Endothelial cell of umbilical vein (primary cell): ENCODE data around the gene PNPLA1. TPM values are rescaled to one million over a fixed set of nuclear protein-coding genes. Genes with fewer than 3 reads are reported as not detected.

Source experiments
- BruUV-seq: library from RNA; stranded (reverse); fragments of 400-500 nt; replicated peaks from 2 replicates; lab custom pipeline; 2021; lab: Mats Ljungman, UMichigan
- CTCF ChIA-PET: fragments of 300-600, 350-600 bp; sonication (Branson Sonifier 250); formaldehyde crosslinking; loops from one replicate; lab custom pipeline; 2021; ENCODE audit warnings: antibody characterized with exemption, inconsistent platforms; lab: Charles Lee
- POLR2A ChIA-PET: fragments of 300-600, 350-600 bp; sonication (Branson Sonifier 250); formaldehyde crosslinking; loops from one replicate; lab custom pipeline; 2021; ENCODE audit warnings: antibody characterized with exemption, inconsistent platforms; lab: Charles Lee
- DNase-seq: peaks from one replicate; pipeline ENCODE4 v3.0.0-alpha.2; 2011; ENCODE audit warnings: low read depth, low spot score
- FAIRE-seq: peaks from 2 replicates; lab custom pipeline; 2011; peaks lifted over from hg19 to GRCh38; lab: Jason Lieb, UNC
- H2AFZ ChIP-seq: 2 replicates; pipeline ENCODE4 v1.6.0; 2012; ENCODE audit warnings: low read depth, low read length, control low read depth, inconsistent platforms
- H3K27ac ChIP-seq: 2 replicates; pipeline ENCODE4 v1.5.1; 2011; ENCODE audit warnings: low read depth, mild to moderate bottlenecking, control low read depth, low read length, moderate library complexity; ENCODE audit not compliant: insufficient read depth
- H3K27me3 ChIP-seq, 2 experiments: 2 replicates each; pipeline versions ENCODE4 v1.6.0 to v1.6.1; 2011; ENCODE audit warnings: low read length in 2 of 2, mixed read lengths in 1 of 2; ENCODE audit not compliant: control insufficient read depth in 2 of 2, insufficient read depth in 2 of 2
- H3K36me3 ChIP-seq, 2 experiments: 2 replicates in 1 of 2; 3 replicates in 1 of 2; pipeline ENCODE4 v1.5.1; 2011; ENCODE audit warnings: low read length in 2 of 2, mild to moderate bottlenecking in 1 of 2, moderate library complexity in 1 of 2; ENCODE audit not compliant: control insufficient read depth in 2 of 2, insufficient read depth in 2 of 2; ENCODE audit errors: extremely low read depth in 1 of 2
- H3K4me1 ChIP-seq: 3 replicates; pipeline ENCODE4 v1.5.1; 2011; ENCODE audit warnings: mild to moderate bottlenecking, low read length; ENCODE audit not compliant: control insufficient read depth, insufficient read depth; ENCODE audit errors: extremely low read depth
- H3K4me2 ChIP-seq: 2 replicates; pipeline ENCODE4 v1.6.1; 2011; ENCODE audit warnings: low read length, control low read depth, mixed read lengths; ENCODE audit not compliant: insufficient read depth
- H3K4me3 ChIP-seq, 3 experiments: fragments of 200-600 bp in 1 of 3; sonication (generic), shearing (Covaris generic) in 1 of 3; replicated peaks in 1 of 3; 2 replicates each; pipeline ENCODE4 v1.5.1; 2011 to 2016; ENCODE audit warnings: control low read depth in 3 of 3, low read length in 3 of 3, mild to moderate bottlenecking in 2 of 3, inconsistent platforms in 1 of 3, low read depth in 1 of 3, moderate library complexity in 1 of 3; ENCODE audit not compliant: insufficient read depth in 1 of 3
- H3K79me2 ChIP-seq: 2 replicates; pipeline ENCODE4 v1.6.0; 2012; ENCODE audit warnings: low read length, inconsistent platforms; ENCODE audit not compliant: control insufficient read depth, insufficient read depth
- H3K9ac ChIP-seq: replicated peaks from 2 replicates; pipeline ENCODE3; 2011; ENCODE audit warnings: low read length, control low read depth; ENCODE audit not compliant: insufficient read depth; ENCODE audit errors: extremely low read depth
- H3K9me1 ChIP-seq: replicated peaks from 3 replicates; pipeline ENCODE4 v1.6.0; 2011; ENCODE audit warnings: mild to moderate bottlenecking, low read length; ENCODE audit not compliant: control insufficient read depth, insufficient read depth; ENCODE audit errors: extremely low read depth
- H3K9me3 ChIP-seq: replicated peaks from 2 replicates; pipeline ENCODE4 v1.5.1; 2012; ENCODE audit warnings: low read length, inconsistent platforms; ENCODE audit not compliant: control insufficient read depth, insufficient read depth
- H4K20me1 ChIP-seq: replicated peaks from 2 replicates; pipeline ENCODE3; 2011; ENCODE audit warnings: mild to moderate bottlenecking, low read length; ENCODE audit not compliant: control insufficient read depth, insufficient read depth; ENCODE audit errors: extremely low read depth
- EZH2 ChIP-seq: IDR thresholded peaks from 2 replicates; pipeline ENCODE4 v1.6.1; 2012; ENCODE audit warnings: borderline replicate concordance, low read depth, mild to moderate bottlenecking, moderate library complexity, low read length, inconsistent platforms; ENCODE audit not compliant: severe bottlenecking
- FOS ChIP-seq: IDR thresholded peaks from 2 replicates; pipeline ENCODE4 v1.6.1; 2011; ENCODE audit warnings: mild to moderate bottlenecking, low read length, moderate library complexity, borderline replicate concordance; ENCODE audit not compliant: insufficient read depth
- GATA2 ChIP-seq: IDR thresholded peaks from 2 replicates; pipeline ENCODE4 v1.7.0; 2011; ENCODE audit warnings: low read depth, mild to moderate bottlenecking, moderate library complexity, mixed read lengths, low read length; ENCODE audit not compliant: insufficient read length, insufficient read depth
- JUN ChIP-seq: IDR thresholded peaks from 2 replicates; pipeline ENCODE4 v1.6.1; 2011; ENCODE audit warnings: borderline replicate concordance, low read depth; ENCODE audit not compliant: insufficient read length, insufficient read depth
- MYC ChIP-seq: IDR thresholded peaks from one replicate; pipeline ENCODE4 v1.6.1; 2011; ENCODE audit warnings: mild to moderate bottlenecking, low read depth, low read length
- POLR2A ChIP-seq: IDR thresholded peaks from 2 replicates; pipeline ENCODE4 v1.6.1; 2012; ENCODE audit warnings: low read depth, mild to moderate bottlenecking, control low read depth, low read length
- POLR2AphosphoS5 ChIP-seq: IDR thresholded peaks from 2 replicates; pipeline ENCODE4 v1.6.1; 2012; ENCODE audit warnings: low read depth, mild to moderate bottlenecking, control low read depth, low read length, moderate library complexity; ENCODE audit not compliant: insufficient read depth
- dilution Hi-C: fragments of 300-500 bp; cut with MboI; formaldehyde crosslinking; loops from one replicate; pipeline ENCODE4 v1.15.0; 2019; ENCODE audit warnings: low sequenced_read_pairs; ENCODE audit not compliant: extremely low pct_ligation_motif_present
- intact Hi-C: fragments of 100-400 bp; cut with micrococcal nuclease; formaldehyde crosslinking; loops from one replicate; pipeline ENCODE4 v1.10.0; 2022
- polyA plus RNA-seq, 4 experiments: library from polyadenylated mRNA; depleted of rRNA in 3 of 4; stranded (reverse) in 3 of 4; unstranded in 1 of 4; fragments of >200 nt; gene quantifications; 2 replicates each; pipeline versions ENCODE4 v1.2.1 to v1.2.3, GENCODE V29; 2011 to 2012; ENCODE audit warnings: missing spikeins in 1 of 4
- total RNA-seq: library from RNA; stranded (reverse); gene quantifications from 2 replicates; pipeline ENCODE4 v1.2.3, GENCODE V29; 2021
- TF ChIP-seq, protein P1 (sequence below), 2 donors: IDR thresholded peaks; 1 replicate in 1 of 2; 2 replicates in 1 of 2; pipeline ENCODE4 v1.5.1; 2011; ENCODE audit warnings: low read length in 2 of 2, mild to moderate bottlenecking in 2 of 2, moderate library complexity in 2 of 2, control low read depth in 1 of 2, inconsistent platforms in 1 of 2, low read depth in 1 of 2; ENCODE audit not compliant: insufficient read depth in 1 of 2; ENCODE audit errors: extremely low read depth in 1 of 2
- TF ChIP-seq, protein P2 (sequence below): IDR thresholded peaks from 2 replicates; pipeline ENCODE4 v1.6.1; 2011; ENCODE audit not compliant: insufficient read depth, insufficient read length

PNPLA1 gene
- total and polyA plus RNA-seq, 2 donors (not counting 3 experiments of a cell fraction or from before 2014, with no cell fraction given), result not detected

DNA sequence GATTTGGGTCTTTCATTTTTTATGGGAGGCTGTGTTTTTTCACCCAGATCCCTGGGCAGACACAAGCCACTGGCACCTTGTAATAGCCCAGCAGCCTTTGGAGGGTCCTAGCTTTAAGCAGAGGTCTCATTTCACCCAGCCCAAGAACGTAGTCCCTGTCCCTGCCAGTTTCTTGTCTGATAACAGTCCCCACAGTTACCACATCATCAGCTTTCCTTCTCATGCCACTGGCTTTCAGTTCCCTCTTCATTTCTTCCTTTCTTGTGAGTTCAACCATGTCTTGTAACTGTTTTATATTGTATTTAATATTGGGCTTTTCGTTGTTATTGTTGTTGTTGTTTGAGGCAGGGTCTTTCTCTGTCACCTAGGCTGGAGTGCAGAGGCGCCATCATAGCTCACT, 10.6 kb downstream of the PNPLA1 start:
- Histone ChIP-seq H3K27me3 (peaks cover 51 to 53% of the 10 kb centered on the region in 2 experiments), H3K4me3 (no peak overlapping the region)

More for the DNA sequence above, 10.6 kb downstream of the PNPLA1 start:
- dilution Hi-C loops (no loop called here), intact Hi-C loops (no loop called here)
- no peak overlapping the region for H3K27ac ChIP-seq
- H3K36me3 ChIP-seq, result no peaks in the 10 kb centered on the region
- no peaks in the 10 kb centered on the region for H3K4me1 ChIP-seq
- no peak overlapping the region for H2AFZ ChIP-seq
- TF ChIP-seq FOS (no peak), EZH2 (no peak), POLR2A (no peak), JUN (no peak), POLR2AphosphoS5 (no peak), GATA2 (no peak), MYC (no peak)
- TF ChIP-seq, protein P1, sequence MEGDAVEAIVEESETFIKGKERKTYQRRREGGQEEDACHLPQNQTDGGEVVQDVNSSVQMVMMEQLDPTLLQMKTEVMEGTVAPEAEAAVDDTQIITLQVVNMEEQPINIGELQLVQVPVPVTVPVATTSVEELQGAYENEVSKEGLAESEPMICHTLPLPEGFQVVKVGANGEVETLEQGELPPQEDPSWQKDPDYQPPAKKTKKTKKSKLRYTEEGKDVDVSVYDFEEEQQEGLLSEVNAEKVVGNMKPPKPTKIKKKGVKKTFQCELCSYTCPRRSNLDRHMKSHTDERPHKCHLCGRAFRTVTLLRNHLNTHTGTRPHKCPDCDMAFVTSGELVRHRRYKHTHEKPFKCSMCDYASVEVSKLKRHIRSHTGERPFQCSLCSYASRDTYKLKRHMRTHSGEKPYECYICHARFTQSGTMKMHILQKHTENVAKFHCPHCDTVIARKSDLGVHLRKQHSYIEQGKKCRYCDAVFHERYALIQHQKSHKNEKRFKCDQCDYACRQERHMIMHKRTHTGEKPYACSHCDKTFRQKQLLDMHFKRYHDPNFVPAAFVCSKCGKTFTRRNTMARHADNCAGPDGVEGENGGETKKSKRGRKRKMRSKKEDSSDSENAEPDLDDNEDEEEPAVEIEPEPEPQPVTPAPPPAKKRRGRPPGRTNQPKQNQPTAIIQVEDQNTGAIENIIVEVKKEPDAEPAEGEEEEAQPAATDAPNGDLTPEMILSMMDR (IDR thresholded peaks at IDR 0.05; ENCODE audit: extremely low read depth in 1 of 2, insufficient read depth in 1 of 2, low read depth in 1 of 2, low read length in 2 of 2), result no peak
- TF ChIP-seq, protein P2, sequence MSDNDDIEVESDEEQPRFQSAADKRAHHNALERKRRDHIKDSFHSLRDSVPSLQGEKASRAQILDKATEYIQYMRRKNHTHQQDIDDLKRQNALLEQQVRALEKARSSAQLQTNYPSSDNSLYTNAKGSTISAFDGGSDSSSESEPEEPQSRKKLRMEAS, result no peak
- CTCF ChIA-PET, result interaction anchor here (0.6 to 3.6 kb wide), 4 partner anchors 9 to 60 kb away, joined by 3 to 23 read pairs (median 5); no protein-coding TSS in a partner anchor
- H3K9me1 ChIP-seq, result no peaks in the 10 kb centered on the region
- H3K9me3 ChIP-seq, result no peaks in the 10 kb centered on the region
- no peak overlapping the region for H3K4me2 ChIP-seq
- no peaks in the 10 kb centered on the region for H4K20me1 ChIP-seq
- no TSS peak for BruUV-seq
- DNase-seq (no peak), FAIRE-seq (no peak)
- H3K79me2 ChIP-seq, result no peaks in the 10 kb centered on the region
- POLR2A ChIA-PET, result no interaction called here
- no peak overlapping the region for H3K9ac ChIP-seq
